Lung (tissue), 12 donors: ENCODE results near the gene KRT73. TPM values are rescaled to one million over a fixed set of nuclear protein-coding genes. Genes with fewer than 3 reads are reported as not detected.

ENCODE experiments used
- ATAC-seq: fragments of 200-7000 bp; cut with Tn5 transposase; one replicate; pipeline ENCODE4 v1.9.1; 2020; ENCODE audit warnings: moderate number of reproducible peaks; ENCODE audit not compliant: insufficient read depth, low FRiP score
- DNase-seq, 3 donors: peaks; one replicate each; pipeline ENCODE4 v3.0.0-alpha.2; 2013 to 2017
- H3K27ac ChIP-seq, 2 donors: one replicate each; pipeline ENCODE4 v1.5.1; 2013; ENCODE audit warnings: mild to moderate bottlenecking in 2 of 2, moderate library complexity in 2 of 2, control low read depth in 1 of 2, inconsistent platforms in 1 of 2, low read depth in 1 of 2, low read length in 1 of 2
- H3K27me3 ChIP-seq, 3 donors: one replicate each; pipeline ENCODE4 v1.5.1; 2013; ENCODE audit warnings: low read length in 2 of 3; ENCODE audit not compliant: control insufficient read depth in 3 of 3, insufficient read depth in 3 of 3
- H3K36me3 ChIP-seq, 4 donors: one replicate each; pipeline ENCODE4 v1.5.1; 2013; ENCODE audit warnings: low read length in 4 of 4, mild to moderate bottlenecking in 1 of 4, moderate library complexity in 1 of 4; ENCODE audit not compliant: control insufficient read depth in 4 of 4, insufficient read depth in 4 of 4
- H3K4me1 ChIP-seq, 5 donors: one replicate each; pipeline ENCODE4 v1.5.1; 2013; ENCODE audit warnings: low read length in 5 of 5, mild to moderate bottlenecking in 2 of 5, moderate library complexity in 1 of 5; ENCODE audit not compliant: control insufficient read depth in 5 of 5, insufficient read depth in 5 of 5
- H3K4me3 ChIP-seq: one replicate; pipeline ENCODE4 v1.5.1; 2013; ENCODE audit warnings: mild to moderate bottlenecking, control low read depth, moderate library complexity
- H3K9ac ChIP-seq, 2 donors: one replicate each; pipeline ENCODE4 v1.5.1; 2013; ENCODE audit warnings: low read length in 2 of 2, control low read depth in 1 of 2; ENCODE audit not compliant: insufficient read depth in 1 of 2
- H3K9me3 ChIP-seq, 4 donors: one replicate each; pipeline ENCODE4 v1.5.1; 2013; ENCODE audit warnings: low read length in 3 of 4, mild to moderate bottlenecking in 1 of 4, moderate library complexity in 1 of 4; ENCODE audit not compliant: control insufficient read depth in 4 of 4, insufficient read depth in 3 of 4
- CTCF ChIP-seq: IDR thresholded peaks from 2 replicates; pipeline ENCODE4 v1.5.1; 2012; ENCODE audit warnings: mild to moderate bottlenecking; ENCODE audit errors: control extremely low read depth, extremely low read depth
- WGBS, 2 donors: extraction: QIAGEN DNeasy Blood & Tissue Kit; methylation state at CpG; one replicate each; pipeline ENCODE4 v1.1.7; 2013; 5-methylcytosine and 5-hydroxymethylcytosine counted together
- polyA plus RNA-seq, 2 donors: library from polyadenylated mRNA; stranded (reverse); fragments of 200-250 nt; gene quantifications; one replicate each; pipeline ENCODE4 v1.2.1, GENCODE V29; 2013
- total RNA-seq, 2 donors: library from RNA; depleted of rRNA in 1 of 2; stranded (reverse); fragments of >200 nt in 1 of 2; gene quantifications; one replicate each; pipeline ENCODE4 v1.2.1, GENCODE V29; 2014 to 2021
- donor health status: control.
- donor health status: control.
- donor health status: Bipolar disorder and iron deficiency.
- donor health status: healthy.
- donor health status: DM: yes; HTN: yes; CAD: no.

The KRT73 gene
- total and polyA plus RNA-seq, 4 donors: 0.07 TPM; not detected in 3

GRCh38 chr12:52608826-52609630 lies 9.3 kb downstream of the KRT73 start:
- H3K4me3 ChIP-seq: no peak overlapping the region
- no peak for ATAC-seq
- H3K9me3 ChIP-seq: no peaks in the 10 kb centered on the region
- TF ChIP-seq CTCF: no peak
- no peak overlapping the region for H3K27ac ChIP-seq
- DNase-seq: peak in 1 of 3 donors; percentile 1
- WGBS, 2 donors: 81 to 85% methylated on average over 8 of the region's 8 CpGs
- H3K4me1 ChIP-seq: no peaks in the 10 kb centered on the region
- H3K27me3 ChIP-seq: peaks cover 0 to 17% (median 16%) of the 10 kb centered on the region in 3 donors
- no peak overlapping the region for H3K9ac ChIP-seq
- H3K36me3 ChIP-seq: no peaks in the 10 kb centered on the region

- Histone ChIP-seq H3K27ac (no peak overlapping the region), H3K9me3 (no peaks in the 10 kb centered on the region), H3K4me3 (no peak overlapping the region), H3K4me1 (no peaks in the 10 kb centered on the region), H3K27me3 (peaks cover 0 to 25% (median 24%) of the 10 kb centered on the region in 3 donors), H3K36me3 (no peaks in the 10 kb centered on the region), H3K9ac (no peak overlapping the region)
- DNase-seq (peak in 1 of 3 donors; percentile 9), ATAC-seq (no peak)
- 79 to 88% methylated on average over 6 of the region's 6 CpGs for WGBS, 2 donors
- TF ChIP-seq CTCF: no peak
Observed at GRCh38 chr12:52608161-52608560, 10.2 kb downstream of the KRT73 start.

- Histone ChIP-seq H3K27me3 (peaks cover 0 to 34% (median 31%) of the 10 kb centered on the region in 3 donors), H3K9ac (no peak overlapping the region), H3K4me3 (no peak overlapping the region), H3K27ac (no peak overlapping the region), H3K36me3 (no peaks in the 10 kb centered on the region), H3K4me1 (no peaks in the 10 kb centered on the region), H3K9me3 (no peaks in the 10 kb centered on the region)
- peak in 1 of 3 donors; percentile 4 for DNase-seq
- 58 to 59% methylated on average over 1 of the region's 1 CpG for WGBS, 2 donors
- no peak for TF ChIP-seq CTCF
- ATAC-seq: no peak
Observed at GRCh38 chr12:52607314-52607713, 11.0 kb downstream of the KRT73 start.
